Measurements from ENCODE around the gene BRINP2.

BRINP2 gene, protein sequence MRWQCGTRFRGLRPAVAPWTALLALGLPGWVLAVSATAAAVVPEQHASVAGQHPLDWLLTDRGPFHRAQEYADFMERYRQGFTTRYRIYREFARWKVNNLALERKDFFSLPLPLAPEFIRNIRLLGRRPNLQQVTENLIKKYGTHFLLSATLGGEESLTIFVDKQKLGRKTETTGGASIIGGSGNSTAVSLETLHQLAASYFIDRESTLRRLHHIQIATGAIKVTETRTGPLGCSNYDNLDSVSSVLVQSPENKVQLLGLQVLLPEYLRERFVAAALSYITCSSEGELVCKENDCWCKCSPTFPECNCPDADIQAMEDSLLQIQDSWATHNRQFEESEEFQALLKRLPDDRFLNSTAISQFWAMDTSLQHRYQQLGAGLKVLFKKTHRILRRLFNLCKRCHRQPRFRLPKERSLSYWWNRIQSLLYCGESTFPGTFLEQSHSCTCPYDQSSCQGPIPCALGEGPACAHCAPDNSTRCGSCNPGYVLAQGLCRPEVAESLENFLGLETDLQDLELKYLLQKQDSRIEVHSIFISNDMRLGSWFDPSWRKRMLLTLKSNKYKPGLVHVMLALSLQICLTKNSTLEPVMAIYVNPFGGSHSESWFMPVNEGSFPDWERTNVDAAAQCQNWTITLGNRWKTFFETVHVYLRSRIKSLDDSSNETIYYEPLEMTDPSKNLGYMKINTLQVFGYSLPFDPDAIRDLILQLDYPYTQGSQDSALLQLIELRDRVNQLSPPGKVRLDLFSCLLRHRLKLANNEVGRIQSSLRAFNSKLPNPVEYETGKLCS

DNA sequence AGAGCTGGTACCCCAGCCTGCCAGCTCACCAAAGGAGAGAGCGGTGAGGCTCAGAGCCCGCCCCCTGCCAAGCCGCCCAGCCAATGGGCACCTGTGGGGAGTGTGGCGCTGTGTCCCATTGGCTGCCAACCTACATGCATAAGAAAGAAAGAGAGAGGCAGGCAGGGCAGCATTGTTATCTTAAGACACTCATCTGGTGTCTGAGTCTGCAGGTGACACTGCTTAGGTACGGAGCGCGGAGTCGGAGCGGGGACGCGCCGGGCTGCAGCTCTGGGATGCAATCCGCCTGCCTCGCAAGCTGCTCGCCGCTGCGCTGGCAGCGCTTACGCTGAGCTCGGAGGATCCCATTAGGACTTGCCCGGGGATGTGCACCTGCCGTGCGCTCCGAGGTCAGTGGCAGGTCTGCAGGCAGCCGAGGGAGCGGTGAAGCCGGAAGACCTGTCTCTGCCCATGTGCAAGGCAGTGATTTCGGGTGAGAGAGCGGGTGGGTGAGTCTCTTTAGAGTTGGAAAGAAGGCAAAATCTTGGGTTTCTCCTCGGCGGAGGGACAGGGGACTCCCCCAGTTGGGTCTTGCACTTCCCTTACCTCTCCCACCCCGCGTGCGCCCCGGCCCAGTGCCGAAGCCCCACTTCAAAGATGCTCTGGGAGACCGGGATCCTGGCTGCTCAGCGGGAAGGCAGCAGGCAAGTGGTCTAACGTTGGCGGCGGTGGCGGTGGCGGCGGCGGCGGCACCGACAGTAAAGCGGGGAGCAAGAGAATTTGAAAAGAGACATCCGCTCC is at the start of gene BRINP2:
BRINP2 (plus strand) TSS at position 203 of the 780 bp plus-strand sequence. CDS start 58,919 bp downstream, outside the sequence.
- no peak for TF ChIP-seq GATA1 (IDR thresholded peaks at IDR 0.05; ENCODE audit: low read depth, low read length)
- TF ChIP-seq POLR2A (IDR thresholded peaks at IDR 0.05; ENCODE audit: low read length): no peak
- DNase-seq: no peak

DNA sequence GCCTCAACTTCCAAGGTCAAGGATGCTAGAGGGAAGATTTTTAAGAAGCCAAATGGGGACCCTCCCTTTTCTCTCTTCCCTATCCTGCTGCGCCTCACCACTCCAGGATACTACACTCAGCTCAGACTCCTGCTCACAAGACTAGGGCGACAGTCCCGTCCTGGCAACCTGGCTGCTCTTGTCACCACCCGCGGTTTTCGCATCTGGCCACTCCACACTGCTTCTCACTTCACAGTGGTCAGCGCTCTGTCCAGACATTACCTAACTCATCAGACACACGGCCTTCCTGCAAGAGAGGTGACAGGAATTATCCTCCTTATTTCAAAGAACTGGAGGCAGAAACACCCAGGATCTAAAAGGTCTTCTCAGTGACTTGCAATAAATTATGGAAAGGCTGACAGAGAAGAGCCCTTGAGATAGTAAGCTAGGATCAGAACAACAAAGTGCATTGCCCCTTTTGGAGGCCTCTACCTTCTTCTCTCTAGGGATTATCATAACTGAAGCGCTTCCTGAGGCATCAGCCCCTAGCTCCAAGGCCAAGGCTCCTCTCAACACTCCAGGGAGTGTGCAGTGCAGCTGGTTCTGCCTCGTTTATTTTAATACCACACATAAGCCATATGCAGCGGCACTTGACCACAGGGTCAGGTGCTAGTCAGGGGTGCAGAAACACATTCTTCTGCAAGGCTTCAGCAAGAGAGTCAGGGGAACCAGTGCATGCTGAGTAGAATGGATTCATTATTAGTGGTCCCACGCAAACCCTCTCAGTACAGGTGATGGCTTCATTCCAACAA is 48.1 kb upstream of the BRINP2 start:
- TF ChIP-seq GATA1 (IDR thresholded peaks at IDR 0.05; ENCODE audit: low read depth, low read length) (no peak), POLR2A (IDR thresholded peaks at IDR 0.05; ENCODE audit: low read length) (no peak)
- DNase-seq: no peak

DNA sequence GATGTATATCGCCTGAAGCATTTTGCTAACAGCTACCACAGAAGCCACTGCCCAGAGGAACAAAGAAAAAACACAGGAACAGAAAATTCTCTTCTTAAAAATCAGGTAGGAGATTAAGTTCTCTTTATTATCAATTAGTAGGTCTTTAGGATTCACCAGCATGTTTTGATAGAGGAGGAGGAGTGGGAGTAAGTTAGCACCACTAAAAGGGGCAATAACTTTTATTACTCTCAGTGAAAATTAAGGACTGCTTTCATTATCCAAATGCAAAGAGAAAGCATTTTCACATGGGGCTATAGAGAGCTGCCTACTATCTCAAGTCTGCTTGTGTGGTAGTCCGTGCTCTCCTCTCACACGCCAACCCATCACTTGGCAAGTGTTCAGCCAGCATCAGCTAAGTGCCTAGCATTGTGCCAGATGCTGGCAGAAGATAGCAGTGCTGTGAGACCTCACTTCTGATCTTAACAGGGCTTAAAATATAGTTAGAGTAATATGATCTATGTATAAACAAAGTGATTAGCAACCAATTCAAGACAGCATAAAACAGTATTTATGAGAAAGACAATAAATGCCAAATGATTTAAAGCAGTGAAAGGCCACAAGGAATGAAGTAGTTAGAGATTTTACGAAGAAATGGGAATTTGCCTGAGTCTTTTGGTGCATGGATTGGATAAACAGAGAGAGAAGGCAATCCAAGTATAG is 46.0 kb upstream of the BRINP2 start:
- TF ChIP-seq POLR2A (IDR thresholded peaks at IDR 0.05; ENCODE audit: low read length): no peak
- no peak for TF ChIP-seq GATA1 (IDR thresholded peaks at IDR 0.05; ENCODE audit: low read depth, low read length)
- DNase-seq: no peak

DNA sequence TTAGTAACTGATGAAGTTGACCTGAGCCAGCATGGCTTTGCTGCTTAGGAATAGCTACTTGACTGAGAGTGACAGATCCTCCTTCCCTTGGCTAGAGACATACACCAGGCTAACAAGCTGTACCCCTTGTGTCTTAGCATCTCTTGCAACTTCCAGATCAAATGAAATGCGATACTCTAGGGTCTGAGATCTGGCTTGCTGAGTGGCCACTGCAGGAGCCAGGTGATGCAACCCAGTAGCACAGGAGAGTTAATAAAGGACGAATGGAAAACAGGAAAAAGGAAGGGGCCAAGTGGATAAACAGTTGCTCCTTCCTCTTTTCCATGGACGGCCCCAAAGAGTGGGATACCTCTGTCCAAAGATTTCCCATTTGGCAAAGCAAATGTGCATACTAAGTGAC is 44.5 kb upstream of the BRINP2 start:
- DNase-seq: no peak
- TF ChIP-seq GATA1 (IDR thresholded peaks at IDR 0.05; ENCODE audit: low read depth, low read length) (no peak), POLR2A (IDR thresholded peaks at IDR 0.05; ENCODE audit: low read length) (no peak)

DNA sequence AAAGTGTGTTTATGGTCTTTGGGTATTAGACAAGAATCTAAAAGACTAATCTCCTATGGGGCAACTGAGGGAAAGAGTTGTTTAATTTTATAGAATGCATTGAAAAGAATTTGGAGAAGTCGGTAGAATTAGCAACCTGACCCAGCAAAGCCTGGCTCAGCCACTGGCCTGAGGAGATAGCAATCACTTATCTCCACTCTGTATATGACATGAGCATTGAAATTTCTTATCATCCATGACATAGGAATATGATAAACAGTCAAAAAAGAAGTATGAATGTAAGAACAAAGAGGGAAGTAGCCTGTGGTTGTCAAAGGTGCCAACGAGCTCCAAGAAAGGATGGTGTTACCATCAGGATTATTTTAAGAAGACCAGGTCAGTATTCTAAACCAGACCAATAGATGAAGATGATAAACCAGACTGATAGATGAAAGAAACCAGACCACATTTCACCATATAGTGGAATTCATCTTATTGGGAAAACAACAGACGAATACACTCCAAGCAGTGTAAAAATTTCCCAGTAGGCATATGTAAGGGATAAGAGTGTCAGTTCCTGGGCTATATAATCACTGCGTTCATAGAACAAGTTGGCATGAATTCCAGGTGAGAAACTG is 42.0 kb upstream of the BRINP2 start:
- no peak for TF ChIP-seq GATA1 (IDR thresholded peaks at IDR 0.05; ENCODE audit: low read depth, low read length)
- TF ChIP-seq POLR2A (IDR thresholded peaks at IDR 0.05; ENCODE audit: low read length): no peak

DNA sequence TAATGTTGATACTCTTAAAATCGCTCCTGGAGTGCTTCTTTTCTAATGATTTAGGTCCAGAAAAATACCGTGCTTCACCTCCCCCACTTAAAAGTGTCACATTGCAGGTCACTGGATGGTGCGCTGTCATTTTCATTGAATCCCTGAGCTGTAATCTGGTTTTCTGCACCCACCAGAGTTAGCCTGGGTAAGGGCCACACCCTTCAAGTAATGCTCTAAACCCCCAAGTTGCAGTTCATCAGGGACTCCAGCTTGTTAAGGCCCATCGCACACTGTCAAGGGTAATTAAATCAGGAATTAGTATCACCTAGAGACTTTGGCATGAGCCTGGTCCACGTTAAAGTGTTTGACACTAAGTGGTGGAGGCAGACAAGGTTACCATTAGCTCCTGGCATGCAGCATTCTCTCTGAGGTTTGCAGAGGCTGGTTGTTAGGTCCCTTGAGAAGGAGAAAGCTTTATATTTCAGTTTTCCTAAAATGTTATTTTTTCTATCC is 40.3 kb upstream of the BRINP2 start:
- TF ChIP-seq GATA1 (IDR thresholded peaks at IDR 0.05; ENCODE audit: low read depth, low read length): no peak
- no peak for TF ChIP-seq POLR2A (IDR thresholded peaks at IDR 0.05; ENCODE audit: low read length)
- DNase-seq: no peak

More for the DNA sequence above, 42.0 kb upstream of the BRINP2 start:
- no peak for DNase-seq

DNA sequence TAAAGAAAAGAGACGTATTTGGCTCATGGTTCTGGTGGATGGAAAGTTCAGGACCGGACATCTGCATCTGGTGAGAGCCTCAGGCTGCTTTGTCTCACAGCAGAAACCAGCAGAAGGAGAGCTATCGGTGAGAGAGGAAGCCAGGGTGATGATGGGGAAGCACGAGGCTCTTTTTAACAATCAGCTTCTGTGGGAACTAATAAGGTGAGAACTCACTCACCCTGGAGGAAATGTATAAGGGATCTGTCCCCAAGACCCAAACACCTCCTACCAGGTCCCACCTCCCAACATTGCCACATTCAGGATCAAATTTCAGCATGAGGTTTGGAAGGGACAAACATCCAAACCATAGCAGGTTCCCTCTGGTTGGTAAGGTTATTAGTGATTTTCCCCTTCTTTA is 39.0 kb upstream of the BRINP2 start:
- no peak for DNase-seq
- TF ChIP-seq POLR2A (IDR thresholded peaks at IDR 0.05; ENCODE audit: low read length): no peak
- no peak for TF ChIP-seq GATA1 (IDR thresholded peaks at IDR 0.05; ENCODE audit: low read depth, low read length)

DNA sequence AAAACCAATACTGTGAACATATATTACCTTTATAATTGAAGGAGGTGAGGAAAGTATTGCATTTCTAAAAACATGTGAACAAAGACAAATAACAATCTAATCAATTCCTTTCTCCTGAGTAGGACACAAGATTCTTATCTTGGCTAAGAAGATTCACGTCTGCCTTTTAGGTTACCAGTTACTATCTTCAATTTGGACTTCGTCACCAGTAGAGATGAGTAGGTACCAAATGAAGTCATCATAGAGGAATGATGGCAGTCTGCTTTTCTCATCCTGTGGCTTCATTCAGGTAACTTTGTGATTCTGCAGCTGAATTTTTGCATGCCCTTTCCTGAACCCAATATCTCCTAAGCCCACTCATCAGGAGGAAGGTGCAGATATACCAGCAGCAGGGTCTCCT is 38.6 kb upstream of the BRINP2 start:
- no peak for DNase-seq
- TF ChIP-seq GATA1 (IDR thresholded peaks at IDR 0.05; ENCODE audit: low read depth, low read length) (no peak), POLR2A (IDR thresholded peaks at IDR 0.05; ENCODE audit: low read length) (no peak)

DNA sequence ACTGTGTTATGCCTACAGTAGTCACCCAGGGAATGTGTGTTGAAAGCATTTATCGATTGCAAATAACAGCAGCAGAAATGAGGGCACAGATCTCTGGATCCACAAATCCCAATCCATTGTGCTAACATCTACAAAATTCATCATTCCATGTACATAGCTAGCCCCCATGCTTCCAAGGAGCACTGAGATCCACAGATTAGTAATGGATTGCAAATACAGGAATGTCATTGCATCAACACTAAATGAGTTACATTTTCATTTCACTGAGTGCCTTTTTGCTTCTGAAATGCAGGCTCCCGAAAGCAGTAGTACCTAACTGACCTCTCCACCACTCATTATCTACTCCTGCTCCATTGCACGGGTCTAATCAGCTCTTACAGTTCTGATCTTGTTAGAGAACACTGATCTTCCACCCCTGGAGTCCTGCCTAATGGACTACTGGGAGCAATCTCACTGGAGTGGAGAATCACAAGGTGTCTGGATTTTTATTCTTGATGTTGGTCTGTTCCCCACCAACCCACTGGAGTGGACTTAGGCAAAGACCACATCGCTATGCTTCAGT is 36.7 kb upstream of the BRINP2 start:
- DNase-seq: no peak
- TF ChIP-seq POLR2A (IDR thresholded peaks at IDR 0.05; ENCODE audit: low read length) (no peak), GATA1 (IDR thresholded peaks at IDR 0.05; ENCODE audit: low read depth, low read length) (no peak)

DNA sequence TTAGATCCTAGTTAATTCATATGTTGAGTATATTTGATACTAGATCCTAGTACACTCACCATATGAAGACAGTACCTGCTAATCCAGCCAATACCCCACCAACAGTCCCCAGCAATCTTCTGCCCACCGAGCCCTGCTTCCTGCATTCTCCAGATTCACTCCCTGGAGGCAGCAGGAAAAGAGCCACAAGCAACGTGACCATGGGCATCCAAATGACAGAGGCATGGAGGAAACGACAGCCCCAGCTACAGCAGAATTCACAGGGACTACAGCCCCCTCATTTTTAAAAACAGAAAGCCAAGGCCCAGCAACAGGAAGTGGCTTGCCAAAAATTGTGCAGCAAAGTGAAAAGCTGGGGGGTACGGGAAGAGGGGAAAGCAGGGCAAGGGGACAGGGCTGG is 35.5 kb upstream of the BRINP2 start:
- DNase-seq: no peak
- TF ChIP-seq POLR2A (IDR thresholded peaks at IDR 0.05; ENCODE audit: low read length) (no peak), GATA1 (IDR thresholded peaks at IDR 0.05; ENCODE audit: low read depth, low read length) (no peak)

DNA sequence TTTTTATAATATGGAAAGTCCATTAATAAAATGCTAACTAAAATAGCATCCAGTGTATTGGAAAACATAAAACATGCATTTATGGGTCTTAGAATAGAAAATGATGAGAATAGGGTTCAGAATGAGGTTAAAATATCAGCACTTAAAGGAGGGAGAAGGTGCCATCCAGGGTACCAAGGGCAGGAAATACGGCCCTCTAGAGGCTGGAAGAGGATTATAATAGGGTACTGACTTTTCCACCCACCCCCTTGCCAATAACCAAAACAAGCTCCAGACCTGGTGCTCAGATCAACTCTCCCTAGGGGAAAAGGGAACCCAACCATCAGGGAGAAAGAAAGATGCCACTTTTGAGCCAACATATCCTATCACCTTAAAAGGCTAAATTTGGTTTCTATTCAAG is 32.9 kb upstream of the BRINP2 start:
- TF ChIP-seq POLR2A (IDR thresholded peaks at IDR 0.05; ENCODE audit: low read length) (no peak), GATA1 (IDR thresholded peaks at IDR 0.05; ENCODE audit: low read depth, low read length) (no peak)
- DNase-seq: no peak

DNA sequence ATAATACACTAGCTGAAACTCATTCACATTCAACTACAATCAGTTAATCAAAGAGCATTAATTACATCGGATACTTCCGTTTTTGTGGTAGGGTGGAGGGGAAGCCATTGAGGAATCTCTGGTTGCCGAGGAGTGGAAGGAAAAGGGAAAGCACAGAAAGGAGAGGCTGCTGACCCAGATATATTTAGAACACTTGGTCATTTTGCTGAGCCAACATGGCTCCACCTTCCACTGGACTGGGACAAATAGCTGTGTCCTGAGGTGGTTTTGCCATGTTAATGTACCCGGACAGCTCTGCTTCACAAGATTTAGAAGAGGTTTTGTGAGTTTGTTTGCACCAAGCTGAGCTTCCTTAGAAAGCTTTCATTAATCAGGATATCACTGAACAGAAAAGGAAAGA is 32.4 kb upstream of the BRINP2 start:
- TF ChIP-seq GATA1 (IDR thresholded peaks at IDR 0.05; ENCODE audit: low read depth, low read length) (no peak), POLR2A (IDR thresholded peaks at IDR 0.05; ENCODE audit: low read length) (no peak)
- no peak for DNase-seq
